GM21723 (cell line): ENCODE results near the gene RPS6KA2.
"Not testable (repeated sequence)": the region's sequence is repeated elsewhere in the genome, so short reads cannot be mapped to it uniquely, and the experiment has no call there.

ENCODE experiments used
- ATAC-seq: cut with Tn5 transposase; IDR thresholded peaks from one replicate; pipeline ENCODE4 v1.9.1; 2021; ENCODE audit warnings: mild to moderate bottlenecking, moderate library complexity; ENCODE audit not compliant: unreplicated experiment

RPS6KA2 gene

GRCh38 chr6:166558156-166559005, 68.7 kb downstream of the RPS6KA2 start:
- ATAC-seq: no peak

DNA sequence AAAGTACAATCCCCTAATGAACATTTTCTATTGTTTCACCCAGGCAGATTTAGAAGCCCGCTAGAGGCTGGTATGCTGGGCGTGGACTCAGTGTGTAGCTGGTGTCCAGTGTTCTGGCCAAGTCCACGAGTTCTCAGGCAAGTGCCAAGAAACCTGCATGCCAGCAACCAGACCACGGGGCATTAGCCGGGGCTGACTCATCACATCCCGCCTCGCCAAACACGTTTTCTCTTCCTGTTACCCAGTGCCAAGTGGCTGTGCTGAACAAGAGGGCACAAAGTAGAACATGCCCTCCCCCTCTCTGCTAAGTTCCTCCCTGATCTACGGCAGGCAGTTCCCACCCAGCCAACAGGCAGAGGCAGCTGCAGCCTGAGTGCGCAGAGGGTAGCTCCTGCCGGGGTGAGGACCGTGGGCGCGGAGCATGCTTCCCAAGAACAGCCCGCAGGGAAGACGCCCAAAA, 70.2 kb downstream of the RPS6KA2 start:
- no peak for ATAC-seq

GRCh38 chr6:166556336-166556735, 70.7 kb downstream of the RPS6KA2 start:
- no peak for ATAC-seq

- ATAC-seq: no peak
These were observed 72.0 kb downstream of the RPS6KA2 start for GRCh38 chr6:166555086-166555485.

- no peak for ATAC-seq
These were observed 72.7 kb downstream of the RPS6KA2 start for GRCh38 chr6:166554316-166554715.

DNA sequence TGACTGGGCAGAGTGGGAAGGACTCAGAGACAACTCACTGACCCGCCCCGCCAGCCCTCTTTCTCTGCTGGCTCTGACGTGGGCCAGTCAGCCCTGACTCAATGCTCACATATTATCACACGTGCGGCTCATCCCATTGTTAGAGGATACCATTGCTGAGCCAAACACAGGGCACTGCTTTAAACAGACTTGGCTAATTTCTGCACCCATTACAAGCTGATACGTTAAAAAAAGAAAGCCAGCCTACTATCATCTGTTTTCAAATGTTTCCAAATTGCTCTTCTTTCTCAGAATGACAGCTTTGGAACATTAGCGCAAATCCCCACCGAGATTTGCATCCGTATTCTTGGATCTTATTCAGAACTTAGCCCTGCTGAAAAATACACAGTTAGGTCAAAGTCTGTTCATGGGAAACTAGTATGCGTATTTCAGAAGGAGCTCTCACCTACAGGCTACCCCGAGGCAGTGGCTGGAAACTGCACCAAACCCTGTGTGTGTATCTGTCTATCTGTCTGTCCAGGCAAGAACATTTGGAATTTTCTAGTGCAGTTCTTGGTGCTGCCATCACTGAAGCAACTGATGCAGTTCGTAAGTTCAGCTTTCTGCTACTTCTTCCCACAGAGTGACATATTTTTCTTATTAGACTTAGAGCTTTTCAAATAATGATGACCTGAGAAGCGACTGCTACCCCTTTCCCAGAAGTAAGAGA, 73.3 kb downstream of the RPS6KA2 start:
- no peak for ATAC-seq

GRCh38 chr6:166552600-166552999, 74.5 kb downstream of the RPS6KA2 start:
- ATAC-seq: no peak

GRCh38 chr6:166551754-166552495, 75.1 kb downstream of the RPS6KA2 start:
- ATAC-seq: no peak

GRCh38 chr6:166546653-166547052, 80.4 kb downstream of the RPS6KA2 start:
- no peak for ATAC-seq

GRCh38 chr6:166545156-166546034, 81.7 kb downstream of the RPS6KA2 start:
- ATAC-seq: no peak

- no peak for ATAC-seq
These were observed 82.8 kb downstream of the RPS6KA2 start for GRCh38 chr6:166544296-166544605.

DNA sequence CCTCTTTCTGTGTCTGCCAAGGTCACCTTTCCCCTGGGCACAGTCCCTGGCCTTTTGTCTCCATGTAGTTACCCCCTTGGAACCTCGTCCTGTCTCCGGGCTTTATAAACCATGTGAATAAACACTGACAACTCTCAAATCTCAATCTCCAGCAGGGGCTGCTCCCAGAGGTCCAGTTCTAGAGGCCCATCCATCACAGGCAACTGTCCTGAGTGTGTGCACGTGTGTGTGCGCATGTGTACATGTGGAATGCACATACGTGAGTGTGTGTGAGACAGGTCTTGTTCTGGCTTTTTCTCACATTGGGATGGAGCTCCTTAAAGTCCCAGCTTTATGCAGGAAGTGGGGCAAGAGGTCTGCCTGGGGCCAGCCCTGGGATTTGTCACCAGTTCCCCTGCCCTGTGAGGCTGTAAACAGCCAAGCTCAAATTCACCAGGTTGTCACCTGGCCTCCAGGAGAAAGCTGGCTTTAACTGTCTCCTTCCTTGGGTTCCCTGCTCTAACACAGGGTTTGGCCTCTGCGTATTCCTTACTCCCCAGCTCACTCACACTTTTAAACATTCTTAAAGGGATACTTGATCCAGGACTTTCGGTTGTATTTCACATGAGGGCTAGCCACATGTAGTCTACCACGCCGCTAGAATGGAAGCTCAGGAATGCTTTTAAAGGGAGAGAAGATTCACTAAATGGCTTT, 83.3 kb downstream of the RPS6KA2 start:
- no peak for ATAC-seq

DNA sequence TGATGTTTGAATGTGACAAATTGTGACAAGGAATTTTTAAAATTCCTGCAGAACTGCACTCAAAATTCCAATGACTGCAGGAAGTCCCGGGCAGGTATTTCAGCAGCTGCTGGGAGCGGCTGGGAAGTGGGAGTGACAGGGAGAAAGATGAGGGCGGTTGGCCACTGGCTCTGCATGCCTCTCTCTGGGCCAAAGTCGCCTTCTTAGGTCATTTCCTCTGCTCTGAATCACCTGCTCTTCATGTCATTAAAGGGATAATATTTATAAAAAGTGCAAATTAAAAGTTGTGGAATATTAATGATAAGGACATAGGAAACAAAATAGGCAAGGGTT, 84.5 kb downstream of the RPS6KA2 start:
- ATAC-seq: no peak

GRCh38 chr6:166541876-166542579, 85.0 kb downstream of the RPS6KA2 start:
- ATAC-seq: no peak

DNA sequence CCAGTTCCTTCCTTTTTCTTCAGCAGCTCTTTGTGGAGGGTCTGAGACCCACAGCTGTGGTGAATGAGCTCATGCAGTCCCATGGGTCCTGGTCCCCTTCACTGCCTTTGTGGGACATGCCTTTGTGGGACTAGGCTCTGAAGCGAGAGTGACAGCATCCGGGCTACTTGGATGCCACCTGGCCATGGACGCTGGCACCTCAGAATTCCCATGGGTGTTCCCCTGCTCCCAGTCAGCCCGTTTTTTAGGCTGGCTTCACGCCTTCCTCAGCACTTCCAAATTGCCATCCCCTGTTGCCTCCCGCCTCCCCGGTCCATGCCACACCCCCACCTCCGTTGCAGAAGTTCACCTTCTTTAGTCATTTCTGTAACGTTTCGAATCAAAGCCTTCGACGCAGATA, 85.7 kb downstream of the RPS6KA2 start:
- peak; percentile 17 for ATAC-seq

DNA sequence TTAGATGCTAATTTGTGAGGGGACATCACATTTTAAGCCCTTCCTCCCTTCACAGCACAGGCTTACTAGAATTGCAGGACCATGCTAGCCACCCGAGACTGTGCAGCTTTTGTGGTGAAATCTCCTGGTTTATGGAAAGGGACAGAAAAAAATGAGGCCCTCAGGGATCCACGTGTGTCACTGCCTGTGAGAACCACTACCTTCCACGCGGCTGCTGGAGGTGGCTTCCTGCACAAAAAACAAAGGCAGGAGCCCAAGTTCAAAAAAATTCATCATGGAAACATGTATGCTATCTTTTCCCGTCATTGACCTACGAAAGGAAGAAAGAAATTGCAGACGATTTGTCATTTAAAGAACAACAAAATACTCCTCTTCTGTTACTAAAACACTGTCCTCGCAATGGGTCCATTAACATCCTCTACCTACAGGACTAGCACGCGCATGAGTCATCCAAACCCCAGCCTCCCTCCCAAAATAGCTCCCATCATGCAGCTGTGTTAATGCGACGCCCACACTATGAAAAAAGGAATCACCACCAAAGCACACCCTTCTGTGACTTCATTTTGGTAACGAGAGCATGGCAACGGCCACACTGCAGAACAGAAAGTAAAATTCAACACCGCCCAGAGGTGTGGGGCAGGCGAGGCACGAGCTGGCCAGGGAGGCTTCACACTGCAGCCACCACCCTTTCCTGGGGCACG, 86.3 kb downstream of the RPS6KA2 start:
- ATAC-seq: peak; percentile 97

DNA sequence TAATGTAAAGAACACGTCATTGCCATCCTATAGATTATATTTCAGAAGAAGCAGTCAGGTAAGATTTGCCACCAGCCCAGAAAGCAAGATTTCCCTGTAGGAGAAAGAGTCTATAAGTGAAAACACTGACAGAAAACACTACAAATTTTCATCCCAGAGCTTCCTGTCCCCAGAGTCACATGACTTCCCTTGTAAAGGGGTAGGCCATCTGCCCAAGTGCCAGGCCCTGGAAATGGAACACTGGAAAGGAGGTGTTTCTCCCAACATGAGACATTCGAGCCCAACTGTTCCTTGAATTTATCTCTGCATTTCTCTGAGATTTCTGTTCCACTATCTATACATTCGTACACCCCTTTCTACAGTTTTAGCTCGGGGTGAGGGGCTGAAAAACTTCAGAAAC, 87.5 kb downstream of the RPS6KA2 start:
- no peak for ATAC-seq

DNA sequence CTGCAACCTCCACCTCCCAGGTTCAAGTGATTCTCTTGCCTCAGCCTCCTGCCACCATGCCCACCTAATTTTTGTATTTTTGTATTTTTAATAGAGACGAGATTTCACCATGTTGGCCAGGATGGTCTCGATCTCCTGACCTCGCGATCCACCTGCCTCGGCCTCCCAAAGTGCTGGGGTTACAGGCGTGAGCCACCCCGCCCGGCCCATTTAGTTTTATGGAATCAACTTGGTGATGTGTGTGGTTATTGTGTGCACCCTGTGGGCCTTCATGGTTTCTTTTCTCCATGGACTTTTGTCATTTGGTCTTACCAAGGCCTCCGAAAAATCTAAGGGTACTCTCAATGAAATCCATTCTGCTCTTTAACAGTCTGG, 88.1 kb downstream of the RPS6KA2 start:
- ATAC-seq: not testable (repeated sequence)
